GM21528 (cell line): Measurements from ENCODE around the gene PLXDC2.

Experiments
- ATAC-seq: cut with Tn5 transposase; IDR thresholded peaks from one replicate; pipeline ENCODE4 v1.9.1; 2021; ENCODE audit warnings: mild to moderate bottlenecking, moderate library complexity; ENCODE audit not compliant: unreplicated experiment, low FRiP score

PLXDC2 gene

GRCh38 chr10:20299034-20299736 is 483.0 kb downstream of the PLXDC2 start:
- no peak for ATAC-seq

GRCh38 chr10:20300735-20301134 is 484.5 kb downstream of the PLXDC2 start:
- ATAC-seq, result no peak

- no peak for ATAC-seq
These were observed 485.8 kb downstream of the PLXDC2 start for GRCh38 chr10:20302033-20302432.

- ATAC-seq, result no peak
These were observed 487.4 kb downstream of the PLXDC2 start for GRCh38 chr10:20303453-20304152.

- ATAC-seq, result no peak
These were observed 497.4 kb downstream of the PLXDC2 start for GRCh38 chr10:20313665-20314064.

GRCh38 chr10:20314431-20314830 is 498.2 kb downstream of the PLXDC2 start:
- ATAC-seq, result no peak

- ATAC-seq, result no peak
These were observed 511.7 kb downstream of the PLXDC2 start for GRCh38 chr10:20327954-20328353.

GRCh38 chr10:20330246-20330645 is 514.0 kb downstream of the PLXDC2 start:
- ATAC-seq, result no peak

GRCh38 chr10:20334559-20334958 is 518.3 kb downstream of the PLXDC2 start:
- no peak for ATAC-seq
